DMS53 (cell line): ENCODE measurements around the gene SDF2.
A peak's percentile ranks its signal among the peaks of the same experiment; 100 is the strongest.

ENCODE experiments used
- DNase-seq: peaks from one replicate; lab custom pipeline; 2025; lab: John Stamatoyannopoulos, UW

SDF2 gene

DNA sequence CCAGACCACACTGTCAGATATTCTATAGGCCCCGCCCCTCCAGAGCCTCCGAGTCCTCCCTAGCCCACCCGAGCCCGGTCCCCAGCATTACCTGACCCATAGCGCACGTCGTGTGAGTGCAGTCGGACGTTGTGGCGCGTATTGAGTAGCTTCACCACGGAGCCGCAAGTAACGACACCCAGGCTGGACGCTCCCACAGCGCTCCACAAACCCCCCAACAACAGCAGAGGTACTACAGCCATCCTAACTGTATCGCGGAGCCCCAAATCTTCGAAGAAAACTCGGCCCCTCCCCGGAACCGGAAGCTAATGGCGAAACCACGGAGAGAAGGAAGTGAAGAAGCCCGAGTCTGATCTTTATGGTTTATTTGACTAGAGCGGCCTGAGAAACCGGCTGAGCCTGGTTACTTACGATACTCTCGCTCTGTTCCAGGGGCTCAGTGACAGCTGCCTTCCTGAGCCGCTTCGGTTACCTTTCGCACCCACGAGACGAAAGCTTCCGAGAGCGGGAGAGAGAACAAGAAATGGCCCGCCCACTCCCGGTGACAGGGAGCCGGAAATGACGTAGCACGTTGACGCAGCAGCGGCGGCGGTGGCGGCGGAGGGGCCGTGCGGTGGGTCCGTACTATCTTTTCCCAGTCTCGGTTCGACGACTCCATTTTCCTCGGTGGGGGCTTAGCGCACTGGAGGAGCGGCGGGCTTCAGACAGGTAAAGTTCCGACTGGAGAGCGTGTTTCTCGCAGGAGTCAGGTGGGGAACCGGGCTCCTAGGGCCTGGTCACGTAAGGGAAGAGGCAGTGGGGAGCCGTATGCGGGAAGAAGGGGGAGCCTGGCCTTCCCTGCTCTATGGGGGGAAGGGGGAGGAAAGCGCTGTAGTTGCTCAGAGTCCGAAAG is at the start of gene SDF2, which contains the start of gene SUPT6H:
Gene SDF2, minus strand, starts transcription at position 272 of the 892 bp plus-strand sequence. Its CDS starts 30 bp downstream, at position 242.
Gene SUPT6H, plus strand, starts transcription at position 571 of the 892 bp plus-strand sequence. CDS start 11,197 bp downstream, outside the sequence.
- peak; percentile 89 for DNase-seq

DNA sequence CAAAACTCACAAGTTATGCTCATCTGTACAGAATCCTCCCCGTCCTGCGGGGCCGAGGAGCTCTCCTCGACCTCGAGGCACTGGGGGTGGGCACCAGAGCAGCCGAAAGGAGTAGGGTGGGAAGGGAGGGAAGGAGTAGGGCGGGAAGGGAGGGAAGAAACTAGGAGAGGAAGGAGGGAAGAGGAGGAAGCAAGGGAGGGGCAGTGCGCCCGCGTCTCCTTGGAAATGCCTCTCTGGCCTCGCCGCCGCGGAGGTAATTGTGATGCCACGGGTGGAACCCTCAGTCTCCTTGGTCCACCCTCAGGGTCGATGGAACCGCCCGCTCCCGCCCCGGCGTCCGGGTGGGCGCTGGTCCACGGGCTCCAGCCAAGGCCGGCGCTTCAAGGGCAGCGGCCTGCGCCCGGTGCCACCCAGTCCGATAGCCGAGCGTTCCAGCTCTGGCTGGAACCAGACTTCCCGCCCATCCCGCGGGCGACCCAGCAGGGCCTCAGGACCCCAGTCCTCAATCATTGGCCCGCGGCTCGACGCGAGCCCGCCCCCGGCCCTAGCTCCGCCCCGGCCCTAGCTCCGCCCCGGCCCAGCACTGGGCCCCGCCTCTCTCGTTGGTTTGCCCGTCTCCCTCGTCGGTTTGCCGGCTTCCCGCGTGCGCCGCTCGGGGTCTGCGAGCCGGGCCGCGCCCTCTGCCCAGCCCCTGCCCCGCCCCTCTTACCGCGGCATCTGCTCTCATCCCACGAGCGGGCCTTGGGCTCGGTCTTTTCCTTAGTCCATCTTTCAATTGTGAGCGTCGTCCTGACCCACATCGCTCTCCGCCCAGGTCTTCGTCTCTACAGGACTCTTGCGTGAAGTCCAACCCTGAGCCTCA is 49.4 kb upstream of the SDF2 start:
- DNase-seq = peak; percentile 92

GRCh38 chr17:28707339-28707720 is 45.6 kb upstream of the SDF2 start:
- DNase-seq = no peak

DNA sequence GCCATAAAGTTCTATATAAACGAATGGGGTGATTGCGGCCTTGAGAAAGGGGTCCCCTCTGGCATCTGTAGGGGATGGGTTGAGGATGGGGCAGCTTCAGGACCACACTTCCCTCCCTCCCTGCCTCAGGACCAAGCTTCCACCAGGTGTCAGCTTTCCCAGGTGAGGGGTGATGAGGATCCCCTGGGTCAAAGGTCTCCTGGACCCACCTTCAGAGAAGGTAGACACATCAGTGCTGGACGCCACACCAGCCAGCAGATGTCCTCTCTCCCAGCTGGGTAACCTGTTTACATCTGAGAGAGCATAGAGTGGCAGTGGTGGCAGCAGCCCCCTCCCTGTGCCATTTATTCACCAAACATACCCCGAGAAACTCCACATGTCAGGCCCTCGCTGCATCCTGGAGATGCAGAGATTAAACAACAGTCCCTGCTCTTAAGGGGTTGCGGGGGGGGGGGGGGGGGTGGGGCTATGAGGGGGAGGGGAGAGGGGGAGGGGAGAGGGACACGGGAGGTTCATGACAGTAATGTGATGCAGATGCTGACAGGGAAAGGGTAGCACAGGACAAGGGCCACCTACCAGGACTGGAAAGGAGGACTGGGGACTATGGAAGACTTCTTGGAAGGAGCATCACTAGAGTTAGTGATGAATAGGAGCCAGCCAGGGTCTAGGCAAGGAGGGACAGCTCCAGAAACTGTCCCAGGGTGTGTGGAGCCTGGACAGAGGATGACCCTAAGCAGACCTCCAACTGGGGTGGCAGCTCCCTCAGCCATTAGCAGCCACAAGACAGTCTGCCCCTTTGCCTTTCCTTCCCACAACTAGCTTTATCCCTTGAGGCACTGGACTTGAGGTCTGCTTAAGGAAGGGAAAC is 45.0 kb upstream of the SDF2 start:
- DNase-seq = no peak

DNA sequence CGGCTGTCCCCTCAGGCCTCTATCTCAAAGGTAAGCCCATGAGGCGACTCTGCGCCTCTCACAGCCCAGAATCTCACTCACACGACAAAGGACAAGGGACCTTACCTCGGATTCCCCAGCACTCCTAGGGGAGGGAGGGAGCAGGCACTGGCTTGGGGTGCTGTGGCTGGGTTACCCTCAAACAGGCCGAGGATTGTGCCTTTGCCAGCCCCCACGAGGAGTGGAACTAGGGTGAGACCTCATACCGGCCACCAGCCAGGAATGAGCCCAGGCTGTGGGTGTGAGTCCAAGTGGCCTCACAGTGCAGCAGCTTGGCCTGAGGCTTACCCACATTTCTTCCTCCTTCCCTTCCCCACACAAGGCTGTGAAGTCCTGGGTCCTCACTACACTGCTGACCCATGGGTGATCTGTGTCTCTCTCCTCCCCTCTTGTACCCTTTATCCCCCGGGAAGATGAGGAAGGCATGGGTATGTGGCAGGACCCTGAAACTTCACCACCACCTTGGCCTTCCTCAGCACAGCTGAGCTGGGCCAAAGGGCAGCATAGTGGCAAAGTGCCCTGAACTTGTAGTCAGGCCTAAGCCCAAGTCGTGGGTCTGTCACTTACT is 44.1 kb upstream of the SDF2 start:
- DNase-seq = no peak

DNA sequence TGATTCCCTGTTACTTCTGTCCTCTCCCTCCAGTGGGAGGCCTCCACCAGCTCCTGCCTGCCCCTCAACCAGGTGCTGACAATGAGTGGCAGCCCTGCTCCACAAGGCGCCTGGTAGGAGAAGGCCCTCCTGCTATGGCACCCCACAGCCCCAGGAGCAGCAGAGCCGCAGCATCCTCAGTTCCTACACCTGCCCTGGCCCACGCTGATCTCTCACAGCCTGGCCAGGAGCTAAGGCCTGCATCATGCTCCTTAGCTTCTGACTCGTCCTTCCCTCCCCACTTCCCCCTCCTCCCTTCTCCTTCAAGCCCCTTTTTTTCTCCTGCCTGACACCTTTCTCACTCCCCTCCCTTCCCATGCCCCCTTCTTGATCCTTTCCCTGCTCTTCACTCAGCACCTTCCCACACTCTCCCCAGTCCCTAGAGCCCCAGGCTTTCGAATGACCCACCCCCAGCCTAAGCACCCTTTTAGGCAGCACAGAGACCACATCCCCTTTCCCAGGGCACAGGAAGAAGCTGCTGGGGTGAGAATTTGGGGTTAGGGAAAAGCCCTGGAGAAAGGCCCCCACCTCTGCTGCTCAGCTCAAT is 43.5 kb upstream of the SDF2 start:
- DNase-seq = no peak

GRCh38 chr17:28704219-28704858 is 42.6 kb upstream of the SDF2 start:
- no peak for DNase-seq

- DNase-seq = no peak
These were observed 42.0 kb upstream of the SDF2 start for GRCh38 chr17:28703552-28704218.

DNA sequence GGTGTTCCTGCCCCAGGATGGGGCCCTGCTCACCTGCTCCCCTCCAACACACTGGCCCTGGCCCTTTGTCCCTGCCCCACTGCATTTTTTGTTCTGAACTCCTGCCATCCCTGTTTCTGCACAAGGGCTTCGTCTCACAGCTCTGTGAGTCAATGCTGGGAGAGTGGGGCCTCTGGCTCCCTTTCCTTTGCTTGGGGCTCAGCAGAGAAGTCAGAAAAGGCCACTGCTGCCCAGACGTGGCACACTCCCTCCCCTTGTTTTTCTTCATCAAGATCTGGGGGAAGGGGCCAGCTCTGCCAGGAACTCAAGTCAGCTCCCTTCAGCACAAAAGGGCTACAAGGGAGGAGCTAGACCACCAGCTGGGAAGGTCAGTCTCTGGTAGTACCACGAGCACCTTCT is 41.0 kb upstream of the SDF2 start:
- DNase-seq = no peak

DNA sequence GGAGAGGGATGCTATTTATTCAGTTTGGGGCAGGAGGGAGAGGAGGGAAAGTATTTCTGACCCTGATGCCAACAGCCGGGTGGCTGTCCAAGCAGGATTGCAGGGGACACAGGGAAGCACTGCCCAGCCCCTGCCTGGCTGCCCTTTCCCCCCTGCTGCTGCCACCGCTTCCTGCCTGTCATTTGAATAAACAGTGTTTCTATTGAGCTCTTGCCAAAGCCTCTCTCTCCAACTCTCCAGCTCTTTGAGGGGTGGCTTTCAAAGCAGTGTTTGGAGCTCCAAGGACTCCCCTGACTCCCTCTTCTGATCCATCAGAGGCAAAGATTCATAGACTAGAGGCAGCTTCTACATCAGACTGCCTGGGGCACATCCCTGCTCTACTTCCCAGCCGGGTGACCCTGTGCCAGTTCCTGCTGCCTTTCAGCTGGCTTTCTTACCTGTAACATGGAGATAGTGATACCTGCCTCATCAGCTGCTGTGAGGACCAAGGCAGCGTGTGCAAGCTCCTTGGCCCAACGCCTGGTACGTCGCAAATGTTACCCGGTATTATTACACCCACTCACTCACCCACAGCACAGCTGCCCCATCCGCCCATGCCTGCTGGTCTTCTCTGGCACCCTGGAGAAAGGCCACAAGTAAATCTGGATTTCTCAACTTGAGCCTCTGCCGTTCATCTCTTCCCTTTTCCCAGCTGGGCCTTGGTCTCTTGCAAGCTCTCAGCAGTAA is 40.5 kb upstream of the SDF2 start:
- peak; percentile 34 for DNase-seq

DNA sequence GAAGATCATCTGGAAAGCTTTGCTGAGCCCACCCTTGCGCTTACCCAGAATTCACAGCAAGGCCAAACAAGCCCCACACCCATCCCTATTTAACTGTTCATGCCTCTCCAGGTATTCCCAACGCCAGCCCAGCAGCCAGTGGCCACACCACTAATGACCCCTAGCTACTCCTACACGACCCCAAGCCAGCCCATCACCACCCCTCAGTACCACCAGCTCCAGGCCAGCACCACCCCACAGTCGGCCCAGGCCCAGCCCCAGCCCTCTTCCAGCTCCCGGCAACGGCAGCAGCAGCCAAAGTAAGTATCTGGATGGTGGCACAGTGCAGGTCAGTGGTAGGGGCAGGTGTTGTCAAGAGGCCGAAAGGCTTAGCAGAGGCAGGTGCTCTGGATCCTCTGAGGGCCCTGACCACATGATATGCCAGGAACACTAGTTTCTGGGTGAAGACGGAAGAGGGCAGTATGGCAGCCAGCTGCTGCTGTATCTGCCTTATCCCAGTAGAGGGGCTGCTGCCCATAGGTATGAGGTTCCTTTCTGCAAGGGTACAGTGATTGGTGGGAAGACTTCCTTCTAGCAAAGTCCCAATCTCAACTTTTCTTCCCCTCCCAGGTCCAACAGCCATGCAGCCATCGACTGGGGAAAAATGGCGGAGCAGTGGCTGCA is 39.3 kb upstream of the SDF2 start:
- DNase-seq = peak; percentile 90

GRCh38 chr17:28700278-28700677 is 38.6 kb upstream of the SDF2 start:
- no peak for DNase-seq

DNA sequence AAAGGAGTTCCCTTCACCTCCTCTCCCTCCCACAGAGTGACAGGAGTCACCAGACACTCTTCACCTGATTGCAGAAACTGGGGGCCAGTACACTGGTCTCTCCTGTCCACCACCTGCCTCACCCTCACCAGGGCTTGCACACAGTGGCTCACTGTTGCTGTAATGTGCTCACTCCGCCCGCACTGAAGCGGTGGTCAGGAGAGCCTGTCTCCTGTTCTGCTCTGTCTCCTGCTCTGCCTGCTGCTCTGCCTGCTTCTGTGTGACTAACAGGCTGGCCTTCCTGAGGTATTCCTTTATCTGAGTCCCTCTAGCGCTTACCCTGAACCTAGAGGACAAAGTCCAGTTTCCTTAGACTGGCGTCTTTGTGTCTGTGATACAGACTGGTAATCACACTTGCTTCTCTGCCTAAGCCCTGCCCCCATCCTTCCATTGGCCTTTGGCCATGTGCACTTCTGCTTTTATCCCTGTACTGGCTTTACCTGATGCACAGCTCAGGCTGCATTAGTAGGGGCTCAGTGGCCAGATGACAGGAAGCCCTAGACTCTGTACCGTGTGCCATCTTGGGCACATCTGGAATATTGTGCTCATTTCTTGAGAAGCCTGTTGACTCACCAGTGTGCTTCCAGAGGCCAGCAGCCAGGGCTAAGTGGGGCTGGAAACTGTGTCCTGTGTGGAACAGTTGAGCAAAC is 36.7 kb upstream of the SDF2 start:
- peak; percentile 95 for DNase-seq

DNA sequence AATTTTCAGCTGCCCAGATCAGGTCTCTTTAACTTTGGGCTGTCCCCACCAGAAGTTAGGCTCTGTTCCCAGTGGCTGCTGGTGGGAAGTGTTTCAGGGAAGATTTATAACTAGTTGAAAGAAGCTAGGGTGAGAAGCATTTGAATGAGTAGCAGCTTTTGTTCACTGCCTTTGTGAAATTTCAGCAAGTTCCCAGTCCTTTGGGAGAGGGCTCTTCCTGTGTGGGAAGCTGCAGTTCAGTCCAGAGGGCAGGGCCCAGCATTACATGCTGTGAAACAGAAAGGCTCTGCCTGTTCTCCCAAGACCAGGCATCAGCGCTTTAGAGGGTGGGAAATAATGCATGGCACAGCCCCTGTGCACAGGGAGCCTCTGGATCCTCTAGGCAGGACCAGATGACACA is 32.2 kb upstream of the SDF2 start:
- DNase-seq = no peak

DNA sequence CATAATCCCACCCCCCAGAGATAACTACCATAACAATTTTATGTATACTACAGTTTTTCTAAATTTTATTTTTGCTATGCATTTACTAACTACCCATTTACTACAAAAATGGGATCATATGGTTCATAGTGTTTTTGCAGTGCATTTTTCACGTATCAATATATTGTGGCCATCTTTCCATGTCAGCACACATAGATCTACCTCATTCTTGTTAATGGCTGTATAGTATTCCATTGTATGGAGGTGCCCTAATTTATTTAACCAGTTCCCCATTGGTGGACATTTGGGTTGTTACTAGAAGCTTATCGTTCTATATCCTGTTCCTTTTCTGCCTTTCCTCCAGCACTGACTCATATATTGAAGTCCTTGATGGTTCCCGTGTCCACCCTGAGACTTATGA is 27.3 kb upstream of the SDF2 start:
- no peak for DNase-seq

DNA sequence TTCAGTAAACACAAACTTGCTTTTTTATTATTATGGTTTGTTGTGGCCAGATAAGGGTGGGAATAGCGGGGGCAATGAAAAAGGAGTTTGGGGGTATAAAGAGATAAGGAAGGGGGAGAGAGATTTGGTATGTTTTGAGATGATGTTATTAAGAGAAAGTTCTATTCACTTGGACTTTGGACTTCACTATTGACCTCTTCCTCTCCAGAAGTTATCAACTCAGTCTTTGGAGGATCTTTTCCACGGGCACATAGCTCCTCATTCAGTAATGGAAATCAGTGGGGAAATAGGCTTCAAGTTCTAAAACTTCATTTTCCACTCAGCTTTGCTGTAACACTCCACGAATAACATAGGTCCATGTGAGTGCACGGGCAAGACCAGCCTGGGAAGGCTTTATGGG is 26.8 kb upstream of the SDF2 start:
- DNase-seq = no peak

DNA sequence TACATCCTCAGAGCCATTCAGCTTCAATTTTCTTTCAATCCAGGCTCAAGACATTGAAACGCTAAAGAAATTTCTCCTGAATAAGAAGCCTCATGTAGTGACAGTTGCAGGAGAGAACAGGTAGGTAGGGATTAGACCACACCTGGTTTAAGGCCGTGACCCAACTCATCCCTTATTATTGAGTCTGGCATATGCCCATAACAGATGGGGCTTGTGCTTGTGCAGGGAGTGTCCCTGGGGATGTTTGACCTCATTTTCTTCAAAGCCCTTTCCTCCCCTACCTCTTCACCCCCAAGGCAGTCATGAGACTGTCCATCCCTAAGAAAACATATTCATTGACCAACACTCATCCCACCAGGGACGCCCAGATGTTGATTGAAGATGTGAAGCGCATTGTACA is 24.6 kb upstream of the SDF2 start:
- no peak for DNase-seq

DNA sequence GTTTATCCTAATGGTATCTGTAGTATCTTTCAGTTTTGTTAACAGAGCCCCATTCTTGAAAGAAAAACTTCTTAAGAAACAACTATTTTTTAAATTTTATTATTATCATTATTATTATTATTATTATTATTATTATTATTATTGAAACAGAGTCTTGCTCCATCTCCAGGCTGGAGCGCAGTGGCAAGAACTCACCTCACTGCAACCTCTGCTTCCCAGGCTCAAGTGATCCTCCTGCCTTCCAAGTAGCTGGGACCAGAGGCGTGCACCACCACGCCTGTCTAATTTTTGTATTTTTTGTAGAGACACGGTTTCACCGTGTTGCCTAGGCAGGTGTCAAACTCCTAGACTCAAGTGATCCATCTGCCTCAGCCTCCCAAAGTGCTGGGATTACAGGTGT is 23.7 kb upstream of the SDF2 start:
- DNase-seq = no peak
